GM19397 (cell line): ENCODE data around the gene SEMA4B.

Experiments
- ATAC-seq: cut with Tn5 transposase; IDR thresholded peaks from one replicate; pipeline ENCODE4 v1.9.1; 2021; ENCODE audit warnings: mild to moderate bottlenecking, moderate library complexity; ENCODE audit not compliant: unreplicated experiment

The SEMA4B gene

GRCh38 chr15:90205050-90205848, 4.1 kb downstream of the SEMA4B start:
- ATAC-seq, result no peak

GRCh38 chr15:90205886-90206285, 4.8 kb downstream of the SEMA4B start:
- no peak for ATAC-seq

GRCh38 chr15:90207252-90207651, 6.1 kb downstream of the SEMA4B start:
- no peak for ATAC-seq

GRCh38 chr15:90208356-90208755, 7.2 kb downstream of the SEMA4B start:
- ATAC-seq, result no peak

- no peak for ATAC-seq
Observed at GRCh38 chr15:90209591-90209990, 8.5 kb downstream of the SEMA4B start.

- ATAC-seq, result no peak
Observed at GRCh38 chr15:90210593-90210992, 9.5 kb downstream of the SEMA4B start.

- no peak for ATAC-seq
Observed at GRCh38 chr15:90211009-90211408, 9.9 kb downstream of the SEMA4B start.

GRCh38 chr15:90211440-90212143, 10.5 kb downstream of the SEMA4B start:
- ATAC-seq, result no peak

GRCh38 chr15:90212221-90213098, 11.3 kb downstream of the SEMA4B start:
- no peak for ATAC-seq

- ATAC-seq, result no peak
Observed at GRCh38 chr15:90213122-90213817, 12.1 kb downstream of the SEMA4B start.

GRCh38 chr15:90213818-90214204, 12.7 kb downstream of the SEMA4B start:
- no peak for ATAC-seq

GRCh38 chr15:90214553-90215196, 13.5 kb downstream of the SEMA4B start:
- ATAC-seq, result no peak

GRCh38 chr15:90217671-90218394, 16.7 kb downstream of the SEMA4B start:
- no peak for ATAC-seq

- no peak for ATAC-seq
Observed at GRCh38 chr15:90219421-90220141, 18.5 kb downstream of the SEMA4B start.

GRCh38 chr15:90221246-90221900, 20.2 kb downstream of the SEMA4B start:
- no peak for ATAC-seq

- ATAC-seq, result no peak
Observed at GRCh38 chr15:90222547-90222946, 21.4 kb downstream of the SEMA4B start.

GRCh38 chr15:90223441-90224165, 22.5 kb downstream of the SEMA4B start:
- ATAC-seq, result no peak

- no peak for ATAC-seq
Observed at GRCh38 chr15:90225047-90225446, 23.9 kb downstream of the SEMA4B start.
